Measurements from ENCODE around the gene ST3GAL3. TPM values are rescaled to one million over a fixed set of nuclear protein-coding genes. Genes with fewer than 3 reads are reported as not detected.

The ST3GAL3 gene
- polyA plus RNA-seq, 1 donor (not counting 4 experiments of a cell fraction or from before 2014, with no cell fraction given): 10.0 TPM

- H3K9ac ChIP-seq (ENCODE audit: control insufficient read depth, extremely low read depth, insufficient read depth, low read length): no peak overlapping the region
- H3K27me3 ChIP-seq (ENCODE audit: control insufficient read depth, extremely low read depth, insufficient read depth, low read length): no peaks in the 10 kb centered on the region
- peaks cover 47 to 52% of the 10 kb centered on the region in 2 experiments for H3K36me3 ChIP-seq (ENCODE audit: control insufficient read depth in 2 of 2, extremely low read depth in 1 of 2, insufficient read depth in 2 of 2, low read length in 2 of 2)
- dilution Hi-C loops (cut with MboI; ENCODE audit: extremely low pct_ligation_motif_present, low sequenced_read_pairs): no loop called here
- FAIRE-seq: no peak
- H2AFZ ChIP-seq (ENCODE audit: control insufficient read depth, low read length): no peak overlapping the region
- DNase-seq (ENCODE audit: low read depth, low spot score): no peak
- no peak overlapping the region for H3K27ac ChIP-seq (ENCODE audit: control insufficient read depth, insufficient read depth, low read length)
- no peaks in the 10 kb centered on the region for H3K4me1 ChIP-seq (ENCODE audit: control insufficient read depth, extremely low read depth, insufficient read depth, low read length)
- no peaks in the 10 kb centered on the region for H4K20me1 ChIP-seq (ENCODE audit: control insufficient read depth, extremely low read depth, insufficient read depth, low read length)
- no peak overlapping the region for H3K4me2 ChIP-seq (ENCODE audit: control insufficient read depth, extremely low read depth, insufficient read depth, low read depth, low read length)
- TF ChIP-seq, protein P1, sequence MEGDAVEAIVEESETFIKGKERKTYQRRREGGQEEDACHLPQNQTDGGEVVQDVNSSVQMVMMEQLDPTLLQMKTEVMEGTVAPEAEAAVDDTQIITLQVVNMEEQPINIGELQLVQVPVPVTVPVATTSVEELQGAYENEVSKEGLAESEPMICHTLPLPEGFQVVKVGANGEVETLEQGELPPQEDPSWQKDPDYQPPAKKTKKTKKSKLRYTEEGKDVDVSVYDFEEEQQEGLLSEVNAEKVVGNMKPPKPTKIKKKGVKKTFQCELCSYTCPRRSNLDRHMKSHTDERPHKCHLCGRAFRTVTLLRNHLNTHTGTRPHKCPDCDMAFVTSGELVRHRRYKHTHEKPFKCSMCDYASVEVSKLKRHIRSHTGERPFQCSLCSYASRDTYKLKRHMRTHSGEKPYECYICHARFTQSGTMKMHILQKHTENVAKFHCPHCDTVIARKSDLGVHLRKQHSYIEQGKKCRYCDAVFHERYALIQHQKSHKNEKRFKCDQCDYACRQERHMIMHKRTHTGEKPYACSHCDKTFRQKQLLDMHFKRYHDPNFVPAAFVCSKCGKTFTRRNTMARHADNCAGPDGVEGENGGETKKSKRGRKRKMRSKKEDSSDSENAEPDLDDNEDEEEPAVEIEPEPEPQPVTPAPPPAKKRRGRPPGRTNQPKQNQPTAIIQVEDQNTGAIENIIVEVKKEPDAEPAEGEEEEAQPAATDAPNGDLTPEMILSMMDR (optimal IDR thresholded peaks at IDR 0.05 in 1 of 3, IDR thresholded peaks at IDR 0.05 in 1 of 3, conservative IDR thresholded peaks at IDR 0.05 in 1 of 3; ENCODE audit: extremely low read depth in 1 of 3, insufficient read depth in 2 of 3, low read length in 3 of 3): no peak
- TF ChIP-seq EZH2 (IDR thresholded peaks at IDR 0.05; ENCODE audit: low read length): no peak
- H3K79me2 ChIP-seq (ENCODE audit: control insufficient read depth, insufficient read depth, low read length): no peaks in the 10 kb centered on the region
- no peaks in the 10 kb centered on the region for H3K9me3 ChIP-seq (ENCODE audit: control insufficient read depth, low read depth, low read length)
- H3K9me1 ChIP-seq (ENCODE audit: control insufficient read depth, extremely low read depth, insufficient read depth, low read length): no peaks in the 10 kb centered on the region
- H3K4me3 ChIP-seq (ENCODE audit: control insufficient read depth in 2 of 3, extremely low read depth in 1 of 3, insufficient read depth in 2 of 3, low read depth in 1 of 3, low read length in 3 of 3): no peak overlapping the region
Observed at GRCh38 chr1:43962324-43962723, 255.0 kb downstream of the ST3GAL3 start.

DNA sequence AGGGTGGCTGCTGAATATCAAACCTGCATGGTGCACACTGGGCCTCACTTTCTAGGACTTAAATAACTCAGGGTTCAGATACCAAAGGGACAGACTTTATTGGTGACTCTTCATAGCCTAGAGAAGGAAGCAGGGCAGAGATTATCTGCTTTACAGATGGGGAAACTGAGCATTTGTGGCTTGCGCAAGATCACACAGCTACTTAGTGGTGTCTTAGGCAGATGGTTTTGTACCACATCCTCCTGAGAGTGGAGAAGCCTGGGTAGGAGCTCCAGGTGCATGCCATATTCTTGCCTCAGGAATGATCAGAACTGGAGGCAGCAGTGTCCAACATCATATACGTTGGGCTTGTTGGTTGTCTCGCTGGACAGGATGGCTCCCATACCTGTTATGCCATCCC lies 255.7 kb downstream of the ST3GAL3 start:
- H3K4me2 ChIP-seq (ENCODE audit: control insufficient read depth, extremely low read depth, insufficient read depth, low read depth, low read length): no peak overlapping the region
- no peak overlapping the region for H2AFZ ChIP-seq (ENCODE audit: control insufficient read depth, low read length)
- peaks cover 45 to 46% of the 10 kb centered on the region in 2 experiments for H3K36me3 ChIP-seq (ENCODE audit: control insufficient read depth in 2 of 2, extremely low read depth in 1 of 2, insufficient read depth in 2 of 2, low read length in 2 of 2)
- dilution Hi-C loops (cut with MboI; ENCODE audit: extremely low pct_ligation_motif_present, low sequenced_read_pairs): no loop called here
- no peaks in the 10 kb centered on the region for H3K9me1 ChIP-seq (ENCODE audit: control insufficient read depth, extremely low read depth, insufficient read depth, low read length)
- DNase-seq (ENCODE audit: low read depth, low spot score) (no peak), FAIRE-seq (no peak)
- no peak overlapping the region for H3K4me3 ChIP-seq (ENCODE audit: control insufficient read depth in 2 of 3, extremely low read depth in 1 of 3, insufficient read depth in 2 of 3, low read depth in 1 of 3, low read length in 3 of 3)
- no peaks in the 10 kb centered on the region for H3K9me3 ChIP-seq (ENCODE audit: control insufficient read depth, low read depth, low read length)
- no peak overlapping the region for H3K9ac ChIP-seq (ENCODE audit: control insufficient read depth, extremely low read depth, insufficient read depth, low read length)
- H3K27me3 ChIP-seq (ENCODE audit: control insufficient read depth, extremely low read depth, insufficient read depth, low read length): no peaks in the 10 kb centered on the region
- H3K27ac ChIP-seq (ENCODE audit: control insufficient read depth, insufficient read depth, low read length): no peak overlapping the region
- TF ChIP-seq EZH2 (IDR thresholded peaks at IDR 0.05; ENCODE audit: low read length): no peak
- TF ChIP-seq, protein P1 (optimal IDR thresholded peaks at IDR 0.05 in 1 of 3, IDR thresholded peaks at IDR 0.05 in 1 of 3, conservative IDR thresholded peaks at IDR 0.05 in 1 of 3; ENCODE audit: extremely low read depth in 1 of 3, insufficient read depth in 2 of 3, low read length in 3 of 3): no peak
- H3K79me2 ChIP-seq (ENCODE audit: control insufficient read depth, insufficient read depth, low read length): no peaks in the 10 kb centered on the region
- H4K20me1 ChIP-seq (ENCODE audit: control insufficient read depth, extremely low read depth, insufficient read depth, low read length): no peaks in the 10 kb centered on the region
- no peaks in the 10 kb centered on the region for H3K4me1 ChIP-seq (ENCODE audit: control insufficient read depth, extremely low read depth, insufficient read depth, low read length)

All from keratinocyte (primary cell).